Vagina (tissue), 2 donors: Measurements from ENCODE around the gene ALK. TPM values are rescaled to one million over a fixed set of nuclear protein-coding genes. Genes with fewer than 3 reads are reported as not detected.

ENCODE experiments used
- DNase-seq, 2 donors: peaks; one replicate each; pipeline ENCODE4 v3.0.0-alpha.2; 2017; ENCODE audit errors: extremely low spot score in 2 of 2
- H3K27ac ChIP-seq: fragments of 200-600 bp; sonication (generic); one replicate; pipeline ENCODE4 v1.5.1; 2019
- H3K27me3 ChIP-seq: fragments of 200-600 bp; sonication (generic); one replicate; pipeline ENCODE4 v1.5.1; 2019
- H3K36me3 ChIP-seq, 2 donors: fragments of 200-600 bp; sonication (generic); one replicate each; pipeline ENCODE4 v1.5.1; 2017 to 2019
- H3K4me1 ChIP-seq: fragments of 200-600 bp; sonication (generic); one replicate; pipeline ENCODE4 v1.5.1; 2019
- H3K4me3 ChIP-seq, 2 donors: fragments of 200-600 bp; sonication (generic); 1 replicate in 1 of 2; 2 replicates in 1 of 2; pipeline ENCODE4 v1.5.1; 2016 to 2019
- H3K9me3 ChIP-seq: fragments of 200-600 bp; sonication (generic); one replicate; pipeline ENCODE4 v1.5.1; 2019
- POLR2A ChIP-seq, 2 donors: fragments of 450-650 bp; IDR thresholded peaks; one replicate each; pipeline ENCODE4 v1.6.1; 2017; ENCODE audit warnings: antibody characterized with exemption in 2 of 2, mild to moderate bottlenecking in 2 of 2, moderate library complexity in 2 of 2
- POLR2AphosphoS5 ChIP-seq, 2 donors: sonication (generic); formaldehyde crosslinking; IDR thresholded peaks; one replicate each; pipeline ENCODE4 v1.9.0; 2017; ENCODE audit warnings: antibody characterized with exemption in 2 of 2, mild to moderate bottlenecking in 2 of 2, low read depth in 1 of 2; ENCODE audit not compliant: insufficient read depth in 1 of 2
- intact Hi-C: fragments of 100-400 bp; cut with DNase I; formaldehyde crosslinking; loops from one replicate; pipeline ENCODE4 v1.15.1; 2023
- total RNA-seq: library from RNA; depleted of rRNA; stranded (reverse); fragments of >200 nt; gene quantifications from one replicate; pipeline ENCODE4 v1.2.3, GENCODE V29; 2016
- TF ChIP-seq, protein P1 (sequence below), 3 experiments: fragments of 450-650 bp in 2 of 3; fragments of 200-600 bp in 1 of 3; sonication (generic) in 1 of 3; IDR thresholded peaks; one replicate each; pipeline ENCODE4 v1.5.1; 2017 to 2019; ENCODE audit warnings: antibody characterized with exemption in 3 of 3, mild to moderate bottlenecking in 2 of 3, moderate library complexity in 2 of 3

Gene ALK
- total RNA-seq, 1 donor from 2014 or later: 0.74 TPM

DNA sequence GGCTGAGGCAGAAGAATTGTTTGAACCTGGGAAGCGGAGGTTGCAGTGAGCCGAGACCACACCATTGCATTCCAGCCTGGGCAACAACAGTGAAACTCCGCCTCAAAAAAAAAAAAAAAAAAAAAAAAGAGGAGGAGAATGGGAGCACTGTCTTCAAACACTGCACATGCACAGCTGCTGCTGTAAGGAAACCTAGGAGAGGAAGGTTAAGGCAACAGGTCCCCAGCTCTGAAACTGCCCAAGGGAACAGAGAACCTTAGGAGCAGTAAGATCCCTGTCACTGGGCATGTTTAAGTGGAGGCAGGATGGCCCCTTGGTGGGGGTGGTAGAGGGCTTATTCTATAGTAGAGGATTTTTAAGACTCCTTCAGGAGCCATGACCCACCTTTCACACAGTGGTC, 695.0 kb downstream of the ALK start:
- Histone ChIP-seq H3K27me3 (no peaks in the 10 kb centered on the region), H3K4me3 (no peak overlapping the region), H3K9me3 (no peaks in the 10 kb centered on the region), H3K27ac (no peak overlapping the region), H3K36me3 (no peaks in the 10 kb centered on the region), H3K4me1 (peaks cover 20% of the 10 kb centered on the region)
- intact Hi-C loops: no loop called here
- TF ChIP-seq POLR2AphosphoS5 (IDR thresholded peaks at IDR 0.05; ENCODE audit: insufficient read depth in 1 of 2, low read depth in 1 of 2) (no peak), POLR2A (IDR thresholded peaks at IDR 0.05) (no peak)
- TF ChIP-seq, protein P1, sequence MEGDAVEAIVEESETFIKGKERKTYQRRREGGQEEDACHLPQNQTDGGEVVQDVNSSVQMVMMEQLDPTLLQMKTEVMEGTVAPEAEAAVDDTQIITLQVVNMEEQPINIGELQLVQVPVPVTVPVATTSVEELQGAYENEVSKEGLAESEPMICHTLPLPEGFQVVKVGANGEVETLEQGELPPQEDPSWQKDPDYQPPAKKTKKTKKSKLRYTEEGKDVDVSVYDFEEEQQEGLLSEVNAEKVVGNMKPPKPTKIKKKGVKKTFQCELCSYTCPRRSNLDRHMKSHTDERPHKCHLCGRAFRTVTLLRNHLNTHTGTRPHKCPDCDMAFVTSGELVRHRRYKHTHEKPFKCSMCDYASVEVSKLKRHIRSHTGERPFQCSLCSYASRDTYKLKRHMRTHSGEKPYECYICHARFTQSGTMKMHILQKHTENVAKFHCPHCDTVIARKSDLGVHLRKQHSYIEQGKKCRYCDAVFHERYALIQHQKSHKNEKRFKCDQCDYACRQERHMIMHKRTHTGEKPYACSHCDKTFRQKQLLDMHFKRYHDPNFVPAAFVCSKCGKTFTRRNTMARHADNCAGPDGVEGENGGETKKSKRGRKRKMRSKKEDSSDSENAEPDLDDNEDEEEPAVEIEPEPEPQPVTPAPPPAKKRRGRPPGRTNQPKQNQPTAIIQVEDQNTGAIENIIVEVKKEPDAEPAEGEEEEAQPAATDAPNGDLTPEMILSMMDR (IDR thresholded peaks at IDR 0.05): no peak
- no peak for DNase-seq

DNA sequence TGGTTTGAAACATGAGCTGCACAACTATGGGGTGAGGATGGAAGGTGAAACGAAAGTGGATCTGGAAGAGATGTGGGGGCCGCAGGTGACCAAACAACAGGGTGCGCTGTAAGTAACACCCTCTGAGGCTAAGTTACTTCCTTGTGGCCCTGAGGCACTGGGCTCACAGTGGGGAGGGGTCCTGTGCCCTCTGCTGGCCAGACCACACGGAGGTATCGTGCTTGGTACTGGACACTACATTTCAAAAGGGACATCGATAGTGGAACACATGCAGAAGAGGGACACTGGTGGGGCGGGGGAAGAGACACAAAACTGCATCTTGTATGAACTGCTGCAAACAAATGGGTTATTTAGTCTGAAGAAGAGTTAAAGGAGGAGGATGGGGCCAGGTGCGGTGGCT, 695.6 kb downstream of the ALK start:
- no peak overlapping the region for H3K27ac ChIP-seq
- TF ChIP-seq, protein P1 (IDR thresholded peaks at IDR 0.05): no peak
- TF ChIP-seq POLR2AphosphoS5 (IDR thresholded peaks at IDR 0.05; ENCODE audit: insufficient read depth in 1 of 2, low read depth in 1 of 2) (no peak), POLR2A (IDR thresholded peaks at IDR 0.05) (no peak)
- H3K4me1 ChIP-seq: peaks cover 20% of the 10 kb centered on the region
- no peak overlapping the region for H3K4me3 ChIP-seq
- no peaks in the 10 kb centered on the region for H3K36me3 ChIP-seq
- no peak for DNase-seq
- H3K9me3 ChIP-seq: no peaks in the 10 kb centered on the region
- intact Hi-C loops: no loop called here
- no peaks in the 10 kb centered on the region for H3K27me3 ChIP-seq

DNA sequence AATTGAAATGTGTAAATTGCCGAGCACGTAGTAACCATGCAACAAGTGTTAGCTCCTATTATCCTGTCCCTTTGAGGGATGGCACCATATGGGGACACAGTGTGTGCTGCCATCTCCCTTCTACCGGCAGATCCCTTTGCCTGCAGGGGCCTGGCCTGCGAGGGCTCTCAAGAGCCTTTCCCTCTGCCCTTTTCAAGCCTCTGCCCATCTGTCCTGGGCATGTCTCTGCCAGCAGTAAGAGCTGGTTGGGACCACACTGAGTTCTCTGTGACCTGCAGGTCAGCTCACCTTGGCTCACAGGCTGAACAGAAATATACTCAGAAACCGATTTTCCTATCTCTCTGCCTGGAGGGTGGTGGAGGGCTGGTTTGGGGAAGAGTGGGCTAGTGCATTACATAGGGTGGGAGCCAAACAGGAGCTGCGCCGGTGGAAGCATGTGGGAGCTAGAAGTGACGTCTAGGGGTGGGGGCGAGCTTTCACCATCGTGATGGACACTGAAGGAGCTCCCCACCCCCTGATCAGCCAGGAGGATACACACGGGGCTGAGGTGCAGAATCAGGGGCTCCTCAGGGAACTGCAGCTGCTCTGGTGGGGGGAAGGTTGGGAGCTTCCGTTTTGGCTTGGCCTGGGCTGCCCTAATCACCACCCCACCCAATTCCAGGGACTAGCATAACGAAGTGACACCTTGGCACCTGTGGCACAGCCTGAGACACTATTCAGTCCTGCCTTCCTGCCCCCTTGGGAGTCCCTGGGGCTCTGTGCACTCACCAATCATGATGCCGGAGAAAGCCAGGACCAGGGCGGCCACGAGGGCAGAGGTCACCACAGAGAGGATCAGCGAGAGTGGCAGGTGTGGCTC, 696.5 kb downstream of the ALK start:
- TF ChIP-seq, protein P1 (IDR thresholded peaks at IDR 0.05): no peak
- TF ChIP-seq POLR2A (IDR thresholded peaks at IDR 0.05) (no peak), POLR2AphosphoS5 (IDR thresholded peaks at IDR 0.05; ENCODE audit: insufficient read depth in 1 of 2, low read depth in 1 of 2) (no peak)
- no peak for DNase-seq
- no peaks in the 10 kb centered on the region for H3K9me3 ChIP-seq
- H3K4me1 ChIP-seq: peaks cover 20% of the 10 kb centered on the region
- no peak overlapping the region for H3K27ac ChIP-seq
- H3K36me3 ChIP-seq: no peaks in the 10 kb centered on the region
- intact Hi-C loops: no loop called here
- H3K27me3 ChIP-seq: no peaks in the 10 kb centered on the region
- no peak overlapping the region for H3K4me3 ChIP-seq

DNA sequence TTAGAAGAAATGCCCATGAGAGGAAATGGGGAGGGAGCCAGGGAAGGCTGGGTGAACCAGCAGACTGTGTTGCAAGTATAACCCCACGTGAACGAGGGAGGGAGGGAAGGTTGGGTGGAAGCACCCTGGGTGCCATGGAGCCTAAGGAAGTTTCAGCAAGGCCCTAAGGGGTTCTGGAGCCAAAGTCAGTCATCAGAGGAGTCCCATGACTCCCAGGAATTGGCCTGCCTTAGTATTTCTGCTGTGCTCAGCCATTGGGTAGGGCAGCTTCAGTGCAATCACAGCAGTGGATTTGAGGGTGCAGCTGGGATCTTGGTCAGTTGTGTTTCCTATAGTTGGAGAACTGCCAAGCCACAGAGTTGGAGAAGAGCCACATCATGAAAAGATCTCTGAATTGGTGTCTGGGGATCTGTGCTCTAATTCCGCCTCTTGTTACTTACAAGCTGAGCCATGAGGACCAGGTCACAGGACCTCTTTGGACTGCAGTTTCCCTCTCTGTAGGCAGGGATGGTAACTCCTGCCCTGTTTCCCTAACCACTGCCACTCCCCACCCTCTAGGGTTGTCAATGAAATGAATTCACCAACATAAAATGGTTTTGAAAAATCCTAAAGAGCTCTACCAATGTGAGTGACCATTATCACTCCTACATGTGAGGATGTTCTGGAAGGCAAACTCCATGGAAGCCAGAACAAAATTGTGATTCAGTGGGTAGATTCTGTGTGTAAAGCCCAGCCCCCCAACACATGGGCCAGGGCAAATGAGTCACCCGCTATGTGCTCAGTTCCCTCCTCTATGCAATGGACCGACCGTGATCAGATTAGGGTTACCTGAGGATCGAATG, 697.3 kb downstream of the ALK start:
- Histone ChIP-seq H3K9me3 (no peaks in the 10 kb centered on the region), H3K27ac (no peak overlapping the region), H3K27me3 (no peaks in the 10 kb centered on the region), H3K4me1 (peaks cover 20% of the 10 kb centered on the region), H3K4me3 (no peak overlapping the region), H3K36me3 (no peaks in the 10 kb centered on the region)
- intact Hi-C loops: no loop called here
- no peak for DNase-seq
- TF ChIP-seq, protein P1 (IDR thresholded peaks at IDR 0.05): no peak
- TF ChIP-seq POLR2A (IDR thresholded peaks at IDR 0.05) (no peak), POLR2AphosphoS5 (IDR thresholded peaks at IDR 0.05; ENCODE audit: insufficient read depth in 1 of 2, low read depth in 1 of 2) (no peak)
